ENCODE measurements around the gene ZNF581.

- TF ChIP-seq CTCF (IDR thresholded peaks at IDR 0.05), result no peak
- TF ChIP-seq POLR2AphosphoS5 (IDR thresholded peaks at IDR 0.05; ENCODE audit: low read depth, low read length), result no peak
These were observed 42.8 kb upstream of the ZNF581 start for GRCh38 chr19:55600662-55601028.
